ENCODE data around the gene NFE2L1.

NFE2L1 gene

DNA sequence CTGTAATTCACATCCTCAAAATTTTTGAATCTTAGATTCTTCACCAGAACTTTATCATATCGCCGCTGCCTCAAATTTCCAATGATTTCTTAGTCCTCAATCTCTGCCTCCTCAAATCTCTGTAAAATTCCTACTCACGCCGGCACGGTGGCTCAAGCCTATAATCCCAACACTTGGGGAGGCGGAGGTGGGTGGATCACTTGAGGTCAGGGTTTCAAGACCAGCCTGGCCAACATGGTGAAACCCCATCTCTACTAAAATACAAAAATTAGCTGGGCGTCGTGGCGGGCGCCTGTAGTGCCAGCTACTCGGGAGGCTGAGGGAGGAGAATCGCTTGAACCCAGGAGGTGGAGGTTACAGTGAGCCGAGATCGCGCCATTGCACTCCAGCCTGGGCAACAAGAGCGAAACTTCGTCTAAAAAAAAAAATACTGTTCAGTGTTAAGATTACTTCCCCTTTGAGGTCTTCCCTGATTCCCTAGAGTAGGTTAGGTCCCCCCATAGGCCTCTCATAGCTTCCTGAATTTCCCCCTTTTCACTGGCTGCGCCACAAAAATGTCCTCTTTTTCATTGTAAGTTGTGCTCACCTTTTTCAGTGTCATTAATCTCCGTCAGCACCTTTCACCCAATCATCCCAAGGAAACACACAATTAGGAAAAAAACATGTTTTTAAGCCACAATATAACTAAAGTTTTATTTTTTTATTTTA is 54.0 kb downstream of the NFE2L1 start:
- TF ChIP-seq GATA2 (IDR thresholded peaks at IDR 0.05; ENCODE audit: low read depth, low read length) (no peak), GATA3 (IDR thresholded peaks at IDR 0.05; ENCODE audit: low read depth, low read length) (no peak)

DNA sequence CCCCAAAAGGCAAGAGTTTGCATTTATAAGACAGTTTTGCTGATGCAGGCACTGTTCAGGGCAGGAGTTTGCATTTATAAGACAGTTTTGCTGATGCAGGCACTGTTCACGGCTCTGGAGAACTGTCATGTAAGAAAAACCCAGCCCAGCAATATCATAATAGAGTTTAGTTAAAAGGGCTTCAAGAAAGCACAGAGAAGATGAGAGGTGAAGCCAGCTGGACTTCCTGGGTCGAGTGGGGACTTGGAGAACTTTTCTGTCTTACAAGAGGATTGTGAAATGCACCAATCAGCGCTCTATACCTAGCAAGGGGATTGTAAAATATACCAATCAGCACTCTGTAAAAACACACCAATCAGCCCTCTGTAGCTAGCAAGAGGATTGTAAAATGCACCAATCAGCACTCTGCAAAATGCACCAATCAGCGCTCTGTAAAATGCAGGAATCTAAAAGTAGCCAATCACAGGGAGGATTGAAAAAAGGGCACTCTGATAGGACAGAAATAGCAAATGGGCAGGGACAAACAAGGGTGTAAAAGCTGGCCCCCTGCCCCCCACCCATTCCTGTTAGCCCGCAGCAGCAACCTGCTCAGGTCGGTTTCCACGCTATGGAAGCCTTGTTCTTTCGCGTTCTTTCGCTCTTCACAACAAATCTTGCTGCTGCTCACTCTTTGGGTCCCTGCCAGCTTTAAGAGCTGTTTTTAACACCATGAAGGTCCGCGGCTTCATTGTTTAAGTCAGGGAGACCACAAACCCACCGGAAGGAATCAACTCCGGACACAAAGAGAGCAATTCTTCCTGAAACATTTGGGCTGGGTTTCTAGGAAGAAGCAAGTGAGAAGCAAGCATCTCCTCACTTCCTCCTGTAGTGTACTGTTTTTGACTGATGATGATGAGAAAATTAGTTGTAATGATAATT is 54.9 kb downstream of the NFE2L1 start:
- TF ChIP-seq GATA3 (IDR thresholded peaks at IDR 0.05; ENCODE audit: low read depth, low read length) (no peak), GATA2 (IDR thresholded peaks at IDR 0.05; ENCODE audit: low read depth, low read length) (no peak)

DNA sequence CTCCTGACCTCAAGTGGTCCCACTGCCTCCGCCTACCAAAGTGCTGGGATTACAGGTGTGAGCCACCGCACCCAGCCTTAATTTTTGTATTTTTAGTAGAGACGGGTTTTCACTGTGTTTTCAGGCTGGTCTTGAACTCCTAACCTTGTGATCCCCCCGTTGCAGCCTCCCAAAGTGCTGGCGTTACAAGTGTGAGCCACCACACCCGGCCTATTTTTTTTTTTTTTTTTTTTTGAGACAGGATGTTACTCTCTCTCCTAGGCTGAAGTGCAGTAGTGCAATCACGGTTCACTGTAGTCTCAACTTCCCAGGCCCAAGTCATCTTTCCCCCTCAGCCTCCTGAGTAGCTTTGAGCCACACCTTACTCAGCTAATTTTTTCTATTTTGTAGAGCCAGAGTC is 56.3 kb downstream of the NFE2L1 start:
- no peak for TF ChIP-seq GATA3 (IDR thresholded peaks at IDR 0.05; ENCODE audit: low read depth, low read length)
- TF ChIP-seq GATA2 (IDR thresholded peaks at IDR 0.05; ENCODE audit: low read depth, low read length): no peak

DNA sequence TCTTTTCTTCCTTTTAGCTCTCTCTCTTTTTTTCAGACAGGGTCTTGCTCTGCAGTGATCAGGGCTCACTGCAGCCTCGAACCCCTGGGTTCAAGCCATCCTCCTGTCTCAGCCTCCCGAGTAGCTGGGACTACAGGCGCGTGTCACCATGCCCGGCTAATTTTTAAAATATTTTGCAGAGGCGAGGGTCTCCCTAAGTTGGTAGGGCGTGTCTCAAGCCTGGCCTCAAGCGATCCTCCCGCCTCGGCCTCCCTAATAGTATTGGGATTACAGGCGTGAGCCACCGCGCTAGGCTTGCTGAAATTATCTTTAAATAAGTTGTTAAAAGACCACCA is 58.6 kb downstream of the NFE2L1 start:
- no peak for TF ChIP-seq GATA2 (IDR thresholded peaks at IDR 0.05; ENCODE audit: low read depth, low read length)
- no peak for TF ChIP-seq GATA3 (IDR thresholded peaks at IDR 0.05; ENCODE audit: low read depth, low read length)

DNA sequence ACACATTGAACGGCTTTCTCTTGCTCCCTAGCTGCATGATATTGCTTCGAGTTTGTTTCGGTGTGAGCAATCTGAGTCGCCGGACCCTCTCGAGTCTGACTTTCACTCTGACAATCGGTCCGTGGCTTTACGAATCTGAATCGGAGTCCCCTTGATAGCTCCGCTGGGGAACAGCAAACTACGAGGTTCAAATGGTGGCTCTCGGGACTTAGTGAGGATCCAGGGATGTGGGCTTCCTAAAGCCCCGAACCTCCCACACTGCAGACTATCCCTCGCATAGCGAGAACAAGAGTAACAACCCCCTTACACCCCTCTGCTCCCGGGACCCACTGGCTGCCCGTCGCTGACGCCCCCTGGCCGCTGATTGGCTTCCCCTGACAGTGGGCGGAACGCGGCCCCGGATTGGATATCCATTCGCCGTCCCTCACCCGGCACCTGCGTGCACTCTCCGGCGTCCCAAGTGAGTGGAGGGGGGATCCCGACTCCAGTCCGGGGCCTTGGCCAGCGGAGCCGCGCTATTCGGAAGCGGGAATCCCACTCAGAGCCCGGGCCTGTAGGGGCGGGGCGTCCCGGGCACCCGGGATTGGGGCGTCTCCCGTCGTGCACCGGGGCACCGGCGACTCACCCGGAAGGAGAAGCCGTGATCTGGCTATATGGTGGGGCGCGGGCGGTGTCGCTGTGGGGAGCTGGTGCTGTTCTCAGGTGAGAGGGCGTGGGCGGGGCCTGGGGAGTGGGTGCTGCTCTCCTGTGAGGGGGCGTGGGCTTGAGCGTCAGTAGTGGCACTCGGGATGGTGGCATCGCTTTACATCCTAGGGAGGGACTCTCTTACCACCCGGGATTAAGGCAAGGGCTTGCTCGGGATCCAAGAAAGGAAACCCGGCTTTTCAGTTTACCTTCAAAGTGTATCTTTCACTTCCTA is 59.2 kb downstream of the NFE2L1 start, which contains the start of gene SNX11:
Gene SNX11, plus strand, starts transcription at position 630 of the 919 bp plus-strand sequence. CDS start 4,278 bp downstream, outside the sequence.
- TF ChIP-seq GATA3 (IDR thresholded peaks at IDR 0.05; ENCODE audit: low read depth, low read length): no peak
- TF ChIP-seq GATA2 (IDR thresholded peaks at IDR 0.05; ENCODE audit: low read depth, low read length): no peak

DNA sequence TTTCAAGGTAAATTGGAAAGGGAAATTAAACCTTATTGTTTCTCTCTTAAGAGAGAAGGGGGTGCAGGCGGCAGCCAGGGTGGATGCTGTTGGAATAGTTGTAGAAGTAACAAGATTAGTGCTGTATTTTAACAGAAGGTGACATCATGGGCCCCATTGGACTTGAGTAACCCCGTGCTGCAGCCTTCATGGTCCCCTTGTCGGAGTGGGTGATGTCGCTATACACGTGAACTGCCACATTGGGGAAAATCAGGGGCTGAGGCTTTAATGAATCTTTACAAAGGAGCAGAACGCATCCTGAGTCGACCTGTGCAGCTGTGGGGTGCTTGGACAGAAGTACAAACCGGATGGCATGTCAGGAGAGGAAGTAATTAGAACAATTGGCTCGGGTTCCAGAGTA is 62.6 kb downstream of the NFE2L1 start:
- TF ChIP-seq GATA3 (IDR thresholded peaks at IDR 0.05; ENCODE audit: low read depth, low read length) (no peak), GATA2 (IDR thresholded peaks at IDR 0.05; ENCODE audit: low read depth, low read length) (no peak)
